ENCODE results near the gene ALS2CL.
"Not testable (repeated sequence)": the region's sequence is repeated elsewhere in the genome, so short reads cannot be mapped to it uniquely, and the experiment has no call there.

ALS2CL gene

GRCh38 chr3:46709157-46709654, 15.7 kb upstream of the ALS2CL start:
- Histone ChIP-seq H3K36me3 (ENCODE audit: control insufficient read depth, insufficient read depth, low read length) (no peaks in the 10 kb centered on the region), H3K9me3 (ENCODE audit: control insufficient read depth, low read length) (no peaks in the 10 kb centered on the region), H3K4me3 (ENCODE audit: extremely low read depth, insufficient read depth, low read length, poor library complexity, severe bottlenecking) (no peak overlapping the region), H3K27ac (ENCODE audit: low read depth, low read length, severe bottlenecking) (no peak overlapping the region), H3K4me1 (ENCODE audit: control insufficient read depth, insufficient read depth, low read length, poor library complexity, severe bottlenecking) (peaks cover 20% of the 10 kb centered on the region)
- 95 to 100% methylated on average over 6 of the region's 7 CpGs for WGBS, 2 experiments (ENCODE audit: insufficient coverage in 2 of 2)

GRCh38 chr3:46708401-46709156, 15.1 kb upstream of the ALS2CL start:
- WGBS, 2 experiments (ENCODE audit: insufficient coverage in 2 of 2), result 95 to 96% methylated on average over 9 to 11 of the region's 11 CpGs
- no peak overlapping the region for H3K4me3 ChIP-seq (ENCODE audit: extremely low read depth, insufficient read depth, low read length, poor library complexity, severe bottlenecking)
- H3K27ac ChIP-seq (ENCODE audit: low read depth, low read length, severe bottlenecking), result no peak overlapping the region
- no peaks in the 10 kb centered on the region for H3K36me3 ChIP-seq (ENCODE audit: control insufficient read depth, insufficient read depth, low read length)
- no peaks in the 10 kb centered on the region for H3K9me3 ChIP-seq (ENCODE audit: control insufficient read depth, low read length)
- peaks cover 20% of the 10 kb centered on the region for H3K4me1 ChIP-seq (ENCODE audit: control insufficient read depth, insufficient read depth, low read length, poor library complexity, severe bottlenecking)

DNA sequence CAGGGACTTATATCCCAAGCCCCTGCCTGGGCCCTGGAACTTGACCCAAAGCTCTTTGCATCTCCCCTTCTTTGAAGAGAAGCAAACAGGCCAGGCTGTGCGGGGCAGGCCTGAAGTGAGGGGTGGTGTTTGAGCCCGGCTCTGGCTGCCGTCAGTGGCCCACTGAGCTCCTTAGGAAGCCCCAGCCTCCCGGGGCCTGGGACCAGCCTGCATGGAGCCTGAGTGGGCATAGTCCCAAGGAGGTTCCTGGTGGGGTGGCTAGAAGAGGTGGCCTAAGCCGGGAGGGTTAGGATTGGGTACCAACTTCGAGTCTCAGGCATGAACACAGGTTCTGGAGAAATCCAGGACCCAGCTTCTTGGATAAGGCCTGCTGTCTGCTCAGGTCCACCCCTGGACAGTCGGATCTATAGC, 14.1 kb upstream of the ALS2CL start:
- Histone ChIP-seq H3K9me3 (ENCODE audit: control insufficient read depth, low read length) (no peaks in the 10 kb centered on the region), H3K36me3 (ENCODE audit: control insufficient read depth, insufficient read depth, low read length) (no peaks in the 10 kb centered on the region), H3K4me3 (ENCODE audit: extremely low read depth, insufficient read depth, low read length, poor library complexity, severe bottlenecking) (no peak overlapping the region), H3K4me1 (ENCODE audit: control insufficient read depth, insufficient read depth, low read length, poor library complexity, severe bottlenecking) (peaks cover 20% of the 10 kb centered on the region), H3K27ac (ENCODE audit: low read depth, low read length, severe bottlenecking) (no peak overlapping the region)
- WGBS, 2 experiments (ENCODE audit: insufficient coverage in 2 of 2), result 87 to 95% methylated on average over 4 to 5 of the region's 7 CpGs

GRCh38 chr3:46706771-46707582, 13.5 kb upstream of the ALS2CL start:
- no peaks in the 10 kb centered on the region for H3K9me3 ChIP-seq (ENCODE audit: control insufficient read depth, low read length)
- H3K4me1 ChIP-seq (ENCODE audit: control insufficient read depth, insufficient read depth, low read length, poor library complexity, severe bottlenecking), result peaks cover 20% of the 10 kb centered on the region
- WGBS, 2 experiments (ENCODE audit: insufficient coverage in 2 of 2), result 82 to 90% methylated on average over 13 of the region's 13 CpGs
- peak overlapping the region; percentile 71 for H3K27ac ChIP-seq (ENCODE audit: low read depth, low read length, severe bottlenecking)
- H3K36me3 ChIP-seq (ENCODE audit: control insufficient read depth, insufficient read depth, low read length), result no peaks in the 10 kb centered on the region
- H3K4me3 ChIP-seq (ENCODE audit: extremely low read depth, insufficient read depth, low read length, poor library complexity, severe bottlenecking), result no peak overlapping the region

GRCh38 chr3:46705751-46706552, 12.5 kb upstream of the ALS2CL start:
- H3K27ac ChIP-seq (ENCODE audit: low read depth, low read length, severe bottlenecking), result peak overlapping the region; percentile 71
- H3K9me3 ChIP-seq (ENCODE audit: control insufficient read depth, low read length), result no peaks in the 10 kb centered on the region
- H3K4me3 ChIP-seq (ENCODE audit: extremely low read depth, insufficient read depth, low read length, poor library complexity, severe bottlenecking), result no peak overlapping the region
- H3K4me1 ChIP-seq (ENCODE audit: control insufficient read depth, insufficient read depth, low read length, poor library complexity, severe bottlenecking), result peaks cover 27% of the 10 kb centered on the region
- no peaks in the 10 kb centered on the region for H3K36me3 ChIP-seq (ENCODE audit: control insufficient read depth, insufficient read depth, low read length)
- WGBS, 2 experiments (ENCODE audit: insufficient coverage in 2 of 2), result 70 to 75% methylated on average over 17 to 18 of the region's 19 CpGs

DNA sequence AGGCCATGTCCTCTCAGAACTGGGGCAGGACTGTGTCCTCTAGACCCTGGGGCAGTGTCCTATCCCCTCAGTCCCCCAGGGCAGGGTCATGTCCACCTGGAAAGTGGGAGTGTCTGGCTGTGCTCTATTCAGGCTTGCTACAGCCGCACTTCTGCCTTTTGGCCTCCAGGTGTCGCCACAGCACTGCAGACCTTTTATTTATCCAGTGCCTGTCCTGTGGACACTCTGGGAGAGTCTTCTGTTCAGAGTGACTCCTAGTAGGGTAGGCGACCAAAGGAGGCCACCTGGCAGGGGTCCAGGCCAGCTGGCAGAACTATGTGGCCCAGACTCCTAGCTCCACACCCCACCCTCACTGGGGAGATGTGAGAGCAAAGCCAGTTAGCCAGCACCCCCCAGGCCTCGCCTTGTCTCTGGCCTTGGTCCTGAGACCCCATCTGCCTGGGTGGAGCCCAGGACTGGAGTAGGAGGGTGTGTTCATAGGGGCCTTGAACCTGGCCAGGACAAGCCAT, 11.6 kb upstream of the ALS2CL start:
- no peaks in the 10 kb centered on the region for H3K9me3 ChIP-seq (ENCODE audit: control insufficient read depth, low read length)
- H3K27ac ChIP-seq (ENCODE audit: low read depth, low read length, severe bottlenecking), result no peak overlapping the region
- H3K36me3 ChIP-seq (ENCODE audit: control insufficient read depth, insufficient read depth, low read length), result no peaks in the 10 kb centered on the region
- peaks cover 29% of the 10 kb centered on the region for H3K4me1 ChIP-seq (ENCODE audit: control insufficient read depth, insufficient read depth, low read length, poor library complexity, severe bottlenecking)
- H3K4me3 ChIP-seq (ENCODE audit: extremely low read depth, insufficient read depth, low read length, poor library complexity, severe bottlenecking), result no peak overlapping the region
- WGBS, 2 experiments (ENCODE audit: insufficient coverage in 2 of 2), result 0 to 25% methylated on average over 1 to 4 of the region's 4 CpGs

DNA sequence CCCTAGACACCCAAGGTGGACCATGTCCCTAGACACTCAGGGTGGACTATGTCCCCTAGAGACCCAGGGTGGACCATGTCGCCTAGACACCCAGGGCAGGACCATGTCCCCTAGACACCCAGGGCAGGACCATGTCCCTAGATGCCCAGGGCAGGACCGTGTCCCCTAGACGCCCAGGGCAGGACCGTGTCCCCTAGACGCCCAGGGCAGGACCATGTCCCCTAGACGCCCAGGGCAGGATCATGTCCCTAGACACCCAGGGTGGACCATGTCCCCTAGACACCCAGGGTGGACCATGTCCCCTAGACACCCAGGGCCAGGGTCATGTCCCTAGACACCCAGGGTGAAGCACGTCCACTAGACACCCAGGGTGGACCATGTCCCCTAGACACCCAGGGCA, 10.9 kb upstream of the ALS2CL start:
- H3K36me3 ChIP-seq (ENCODE audit: control insufficient read depth, insufficient read depth, low read length); H3K9me3 ChIP-seq (ENCODE audit: control insufficient read depth, low read length); H3K4me3 ChIP-seq (ENCODE audit: extremely low read depth, insufficient read depth, low read length, poor library complexity, severe bottlenecking); H3K27ac ChIP-seq (ENCODE audit: low read depth, low read length, severe bottlenecking): not testable (repeated sequence)
- 35 to 59% methylated on average over 6 to 7 of the region's 7 CpGs for WGBS, 2 experiments (ENCODE audit: insufficient coverage in 2 of 2)
- peaks cover 32% of the 10 kb centered on the region for H3K4me1 ChIP-seq (ENCODE audit: control insufficient read depth, insufficient read depth, low read length, poor library complexity, severe bottlenecking)

- Histone ChIP-seq H3K36me3 (ENCODE audit: control insufficient read depth, insufficient read depth, low read length) (no peaks in the 10 kb centered on the region), H3K4me3 (ENCODE audit: extremely low read depth, insufficient read depth, low read length, poor library complexity, severe bottlenecking) (no peak overlapping the region), H3K27ac (ENCODE audit: low read depth, low read length, severe bottlenecking) (no peak overlapping the region), H3K4me1 (ENCODE audit: control insufficient read depth, insufficient read depth, low read length, poor library complexity, severe bottlenecking) (peaks cover 32% of the 10 kb centered on the region), H3K9me3 (ENCODE audit: control insufficient read depth, low read length) (no peaks in the 10 kb centered on the region)
- 83 to 96% methylated on average over 3 of the region's 4 CpGs for WGBS, 2 experiments (ENCODE audit: insufficient coverage in 2 of 2)
Measured at GRCh38 chr3:46703013-46703520, 9.6 kb upstream of the ALS2CL start.

DNA sequence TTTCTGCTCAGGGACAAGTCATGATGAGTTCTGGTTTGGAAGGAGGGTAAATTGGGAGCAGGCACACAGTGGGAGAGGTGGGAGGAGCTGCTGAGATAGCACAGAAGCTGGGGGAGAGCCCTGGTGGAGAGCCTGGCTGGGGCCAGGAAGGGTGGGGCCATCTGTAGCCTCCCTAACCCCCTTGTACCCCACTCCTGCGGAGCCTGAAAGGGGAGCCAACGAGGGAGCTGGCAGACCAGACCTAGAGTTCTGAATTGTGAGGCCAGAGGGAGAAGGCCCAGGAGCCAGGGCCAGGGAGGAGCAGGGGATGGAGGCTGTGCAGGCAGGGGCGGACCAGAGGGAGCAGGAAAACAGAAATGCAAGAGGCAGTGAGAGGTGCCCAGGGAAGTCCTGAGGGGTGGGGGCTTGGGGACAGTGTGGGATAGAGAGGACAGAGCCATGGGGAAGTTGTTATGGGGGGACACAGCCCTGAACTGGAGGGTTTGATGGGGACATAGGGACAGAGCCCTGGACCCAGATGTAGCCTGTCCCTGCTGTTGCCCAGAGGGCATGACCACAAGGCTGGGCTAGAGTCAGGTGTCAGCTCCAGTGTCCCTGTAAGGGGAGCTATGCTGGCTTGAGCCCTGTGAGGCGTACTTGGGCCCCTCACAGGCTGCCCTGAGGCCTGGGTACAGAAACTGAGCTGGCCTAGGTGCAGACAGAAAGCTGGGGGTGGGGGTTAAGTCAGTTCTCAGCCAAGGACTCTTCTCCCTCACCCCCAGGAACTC, 8.9 kb upstream of the ALS2CL start:
- H3K27ac ChIP-seq (ENCODE audit: low read depth, low read length, severe bottlenecking), result no peak overlapping the region
- H3K36me3 ChIP-seq (ENCODE audit: control insufficient read depth, insufficient read depth, low read length), result no peaks in the 10 kb centered on the region
- WGBS, 2 experiments (ENCODE audit: insufficient coverage in 2 of 2), result 82 to 97% methylated on average over 2 to 4 of the region's 4 CpGs
- no peaks in the 10 kb centered on the region for H3K9me3 ChIP-seq (ENCODE audit: control insufficient read depth, low read length)
- H3K4me1 ChIP-seq (ENCODE audit: control insufficient read depth, insufficient read depth, low read length, poor library complexity, severe bottlenecking), result peaks cover 31% of the 10 kb centered on the region
- H3K4me3 ChIP-seq (ENCODE audit: extremely low read depth, insufficient read depth, low read length, poor library complexity, severe bottlenecking), result no peak overlapping the region

Data from mesodermal cell (in vitro differentiated cells).